GM06990 (cell line): ENCODE measurements around the gene SP140L.

ENCODE experiments used
- DNase-seq: peaks from one replicate; pipeline ENCODE4 v3.0.0-alpha.2; 2011; ENCODE audit not compliant: insufficient read length; ENCODE audit errors: extremely low read depth
- H3K27me3 ChIP-seq: replicated peaks from 2 replicates; pipeline ENCODE4 v1.6.0; 2011; ENCODE audit warnings: low read length; ENCODE audit not compliant: control insufficient read depth, insufficient read depth
- H3K36me3 ChIP-seq: 2 replicates; pipeline ENCODE4 v1.5.1; 2011; ENCODE audit warnings: low read length; ENCODE audit not compliant: control insufficient read depth, insufficient read depth
- H3K4me3 ChIP-seq: replicated peaks from 2 replicates; pipeline ENCODE4 v1.5.1; 2011; ENCODE audit warnings: low read depth, mild to moderate bottlenecking, control low read depth, low read length
- TF ChIP-seq, protein P1 (sequence below): IDR thresholded peaks from 2 replicates; pipeline ENCODE4 v1.5.1; 2011; ENCODE audit warnings: low read length, control low read depth, mild to moderate bottlenecking, inconsistent platforms; ENCODE audit not compliant: insufficient read depth, poor library complexity, severe bottlenecking

Gene SP140L

DNA sequence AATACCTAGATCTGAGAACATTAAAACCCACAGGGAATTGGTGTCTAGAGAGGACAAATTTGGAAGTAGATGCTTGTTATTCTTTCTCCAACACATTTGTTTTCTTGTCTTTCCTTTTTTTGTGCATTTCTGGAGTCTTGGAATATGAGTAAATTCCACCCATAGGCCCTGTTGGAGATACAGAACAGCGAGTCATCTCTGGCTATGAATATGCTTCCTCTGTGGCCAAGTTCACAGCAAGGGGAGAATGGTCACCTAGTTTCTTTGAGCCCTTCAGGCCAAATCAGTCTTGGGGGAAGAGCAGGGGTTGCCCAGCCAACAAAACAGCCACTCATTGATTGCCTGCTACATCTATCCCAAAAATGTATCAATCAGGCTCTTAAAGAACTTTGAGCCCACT, 31.3 kb downstream of the SP140L start:
- DNase-seq = no peak
- peaks cover 8% of the 10 kb centered on the region for H3K36me3 ChIP-seq
- no peaks in the 10 kb centered on the region for H3K27me3 ChIP-seq
- H3K4me3 ChIP-seq = no peak overlapping the region
- TF ChIP-seq, protein P1, sequence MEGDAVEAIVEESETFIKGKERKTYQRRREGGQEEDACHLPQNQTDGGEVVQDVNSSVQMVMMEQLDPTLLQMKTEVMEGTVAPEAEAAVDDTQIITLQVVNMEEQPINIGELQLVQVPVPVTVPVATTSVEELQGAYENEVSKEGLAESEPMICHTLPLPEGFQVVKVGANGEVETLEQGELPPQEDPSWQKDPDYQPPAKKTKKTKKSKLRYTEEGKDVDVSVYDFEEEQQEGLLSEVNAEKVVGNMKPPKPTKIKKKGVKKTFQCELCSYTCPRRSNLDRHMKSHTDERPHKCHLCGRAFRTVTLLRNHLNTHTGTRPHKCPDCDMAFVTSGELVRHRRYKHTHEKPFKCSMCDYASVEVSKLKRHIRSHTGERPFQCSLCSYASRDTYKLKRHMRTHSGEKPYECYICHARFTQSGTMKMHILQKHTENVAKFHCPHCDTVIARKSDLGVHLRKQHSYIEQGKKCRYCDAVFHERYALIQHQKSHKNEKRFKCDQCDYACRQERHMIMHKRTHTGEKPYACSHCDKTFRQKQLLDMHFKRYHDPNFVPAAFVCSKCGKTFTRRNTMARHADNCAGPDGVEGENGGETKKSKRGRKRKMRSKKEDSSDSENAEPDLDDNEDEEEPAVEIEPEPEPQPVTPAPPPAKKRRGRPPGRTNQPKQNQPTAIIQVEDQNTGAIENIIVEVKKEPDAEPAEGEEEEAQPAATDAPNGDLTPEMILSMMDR = no peak

GRCh38 chr2:230360028-230360427, 33.0 kb downstream of the SP140L start:
- Histone ChIP-seq H3K27me3 (no peaks in the 10 kb centered on the region), H3K4me3 (no peak overlapping the region), H3K36me3 (peaks cover 8% of the 10 kb centered on the region)
- no peak for DNase-seq
- TF ChIP-seq, protein P1 = no peak

DNA sequence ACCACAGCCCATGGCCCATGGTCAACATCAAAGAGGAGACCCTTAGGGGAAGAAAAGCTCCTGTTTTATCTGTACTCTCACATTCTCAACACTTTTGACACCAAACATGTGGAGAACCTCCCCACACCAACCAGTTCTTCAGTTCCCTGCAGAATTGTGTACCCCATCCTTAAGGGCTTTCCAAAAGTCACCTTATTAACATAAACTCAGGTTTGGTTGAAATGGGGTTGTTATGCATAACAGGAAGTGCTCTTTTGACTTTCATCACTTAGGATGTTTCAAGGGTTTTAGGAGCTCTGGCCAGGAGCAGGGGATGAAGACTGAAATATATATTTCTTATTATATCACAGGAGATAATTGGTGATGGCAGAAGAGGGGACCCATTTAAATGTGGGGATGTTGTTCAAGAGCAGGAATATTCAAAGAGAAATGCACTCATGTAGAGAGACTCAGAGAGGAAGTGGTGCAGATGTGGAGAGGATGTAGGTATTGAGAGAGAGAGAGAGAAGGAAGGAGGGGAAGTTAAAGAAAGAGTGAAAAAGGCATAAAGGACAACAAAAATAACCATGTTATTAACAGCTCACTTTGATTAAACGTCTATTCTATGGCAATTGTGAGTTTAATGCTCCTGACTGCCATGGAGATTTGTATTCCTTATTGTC, 35.2 kb downstream of the SP140L start:
- no peak for DNase-seq
- H3K4me3 ChIP-seq = no peak overlapping the region
- H3K27me3 ChIP-seq = no peaks in the 10 kb centered on the region
- TF ChIP-seq, protein P1 = no peak
- H3K36me3 ChIP-seq = peaks cover 8% of the 10 kb centered on the region

- TF ChIP-seq, protein P1 = no peak
- H3K36me3 ChIP-seq = no peaks in the 10 kb centered on the region; the same call in 1 of the 2 replicates
- no peak overlapping the region for H3K4me3 ChIP-seq
- no peaks in the 10 kb centered on the region for H3K27me3 ChIP-seq
- no peak for DNase-seq
These were observed 55.1 kb downstream of the SP140L start for GRCh38 chr2:230382108-230382507.

GRCh38 chr2:230383453-230383852, 56.5 kb downstream of the SP140L start:
- H3K36me3 ChIP-seq = no peaks in the 10 kb centered on the region; the same call in 1 of the 2 replicates
- DNase-seq = no peak
- H3K27me3 ChIP-seq = no peaks in the 10 kb centered on the region
- no peak overlapping the region for H3K4me3 ChIP-seq
- TF ChIP-seq, protein P1 = no peak

DNA sequence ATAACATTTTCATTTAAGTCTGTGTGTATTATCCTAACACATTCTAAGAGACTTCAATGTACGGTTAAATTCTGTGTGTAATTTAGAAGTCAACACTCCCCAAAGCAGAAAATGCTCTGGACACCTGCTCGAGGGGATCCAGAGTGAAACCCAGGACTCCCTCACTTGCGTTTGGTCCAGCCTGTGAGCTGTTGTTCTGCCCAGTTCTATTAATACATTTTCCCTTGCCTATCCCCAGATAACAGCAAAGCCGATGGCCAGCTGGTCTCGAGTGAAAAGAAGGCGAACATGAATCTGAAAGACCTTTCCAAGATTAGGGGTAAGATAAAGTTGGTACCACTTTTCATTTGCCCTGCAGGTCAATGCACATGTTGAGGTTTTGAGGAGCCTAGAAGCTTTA, 58.0 kb downstream of the SP140L start:
- TF ChIP-seq, protein P1 = no peak

More for the DNA sequence above, 58.0 kb downstream of the SP140L start:
- no peak for DNase-seq
- Histone ChIP-seq H3K36me3 (peaks cover 5% of the 10 kb centered on the region), H3K27me3 (no peaks in the 10 kb centered on the region), H3K4me3 (no peak overlapping the region)
